Activated naive CD4-positive, alpha-beta T cell treated with anti-CD3 and anti-CD28 coated beads for 36 hours (primary cell): Measurements from ENCODE around the gene CKAP2L. TPM values are rescaled to one million over a fixed set of nuclear protein-coding genes. Genes with fewer than 3 reads are reported as not detected.
A peak's percentile ranks its signal among the peaks of the same experiment; 100 is the strongest.

Experiments used
- CTCF ChIA-PET: fragments of 350-600 bp; sonication (Branson Sonifier 250); formaldehyde crosslinking; loops from one replicate; lab custom pipeline; 2021; ENCODE audit warnings: antibody characterized with exemption; lab: Charles Lee
- DNase-seq: peaks from one replicate; pipeline ENCODE4 v3.0.0-alpha.2; 2020
- H3K27ac Mint-ChIP-seq: one replicate; pipeline ENCODE4 v1.8.0; 2021; ENCODE audit warnings: mild to moderate bottlenecking, mixed read lengths
- H3K27me3 Mint-ChIP-seq: one replicate; pipeline ENCODE4 v1.8.0; 2021; ENCODE audit warnings: low read depth, mixed read lengths
- H3K36me3 Mint-ChIP-seq: one replicate; pipeline ENCODE4 v1.8.0; 2021; ENCODE audit warnings: low read depth, mixed read lengths
- H3K4me1 Mint-ChIP-seq: one replicate; pipeline ENCODE4 v1.8.0; 2021; ENCODE audit warnings: low read depth, mixed read lengths
- H3K4me3 Mint-ChIP-seq: one replicate; pipeline ENCODE4 v1.8.0; 2021; ENCODE audit warnings: mild to moderate bottlenecking, moderate library complexity, mixed read lengths
- H3K9me3 Mint-ChIP-seq: one replicate; pipeline ENCODE4 v1.8.0; 2021; ENCODE audit warnings: mixed read lengths
- intact Hi-C: fragments of 100-400 bp; cut with micrococcal nuclease; formaldehyde crosslinking; loops from one replicate; pipeline ENCODE4 v1.15.1; 2023
- total RNA-seq, 2 experiments: library from RNA; stranded (reverse); gene quantifications; one replicate each; pipeline ENCODE4 v1.2.3, GENCODE V29; 2021

Gene CKAP2L
- total RNA-seq: 10 to 100 TPM; 49.2 to 50.8 TPM

- DNase-seq: peak; percentile 99
- intact Hi-C loops: loop anchor here (1.0 to 5.0 kb wide), 3 partner anchors 48 to 408 kb away; partner anchors contain the start of gene PSD4
- H3K9me3 Mint-ChIP-seq: no peaks in the 10 kb centered on the region
- H3K27ac Mint-ChIP-seq: peak within 1 kb of the TSS; percentile 93
- peaks cover 30% of the 10 kb centered on the region for H3K36me3 Mint-ChIP-seq
- no peaks in the 10 kb centered on the region for H3K27me3 Mint-ChIP-seq
- CTCF ChIA-PET: interaction anchor here (2.3 kb wide), 1 partner anchor 177 kb away, joined by 12 read pairs; no protein-coding TSS in a partner anchor
- peak within 1 kb of the TSS; percentile 98 for H3K4me3 Mint-ChIP-seq
- peaks cover 18% of the 10 kb centered on the region for H3K4me1 Mint-ChIP-seq
Observed at GRCh38 chr2:112764071-112765044, at the start of gene CKAP2L. Gene CKAP2L, minus strand, starts transcription at chr2:112764609. Its CDS starts 11 bp downstream, at chr2:112764598.

- CTCF ChIA-PET: interaction anchor here (0.8 kb wide), 1 partner anchor 72 kb away, joined by 3 read pairs; no protein-coding TSS in a partner anchor
Observed at GRCh38 chr2:112813280-112813966, 49.0 kb upstream of the CKAP2L start.

GRCh38 chr2:112812318-112813267 lies 48.2 kb upstream of the CKAP2L start:
- CTCF ChIA-PET: interaction anchor here (0.6 to 0.8 kb wide), 2 partner anchors 72 to 332 kb away, joined by 3 to 4 read pairs; no protein-coding TSS in a partner anchor
- no peaks in the 10 kb centered on the region for H3K27me3 Mint-ChIP-seq
- H3K36me3 Mint-ChIP-seq: no peaks in the 10 kb centered on the region
- DNase-seq: no peak
- H3K27ac Mint-ChIP-seq: peak overlapping the region; percentile 64
- peaks cover 11% of the 10 kb centered on the region for H3K9me3 Mint-ChIP-seq
- no peak overlapping the region for H3K4me3 Mint-ChIP-seq
- H3K4me1 Mint-ChIP-seq: peaks cover 25% of the 10 kb centered on the region
- intact Hi-C loops: loop anchor here (1.0 to 5.0 kb wide), 2 partner anchors 8 to 50 kb away; partner anchors contain the start of gene CKAP2L

More at GRCh38 chr2:112813280-112813966, 49.0 kb upstream of the CKAP2L start:
- Mint-ChIP-seq H3K36me3 (no peaks in the 10 kb centered on the region), H3K27me3 (no peaks in the 10 kb centered on the region), H3K9me3 (peaks cover 9% of the 10 kb centered on the region), H3K4me1 (peaks cover 25% of the 10 kb centered on the region), H3K4me3 (no peak overlapping the region), H3K27ac (no peak overlapping the region)
- no peak for DNase-seq
- intact Hi-C loops: loop anchor here (5.0 kb wide), 1 partner anchor 51 kb away; the partner anchor contains the start of gene CKAP2L

GRCh38 chr2:112811841-112812306 lies 47.5 kb upstream of the CKAP2L start:
- Mint-ChIP-seq H3K4me3 (no peak overlapping the region), H3K36me3 (no peaks in the 10 kb centered on the region), H3K4me1 (peaks cover 25% of the 10 kb centered on the region), H3K27ac (peak overlapping the region; percentile 64), H3K9me3 (peaks cover 16% of the 10 kb centered on the region), H3K27me3 (no peaks in the 10 kb centered on the region)
- DNase-seq: peak; percentile 49
- CTCF ChIA-PET: interaction anchor here (0.6 kb wide), 1 partner anchor 331 kb away, joined by 4 read pairs; no protein-coding TSS in a partner anchor
- intact Hi-C loops: loop anchor here (1.0 to 5.0 kb wide), 2 partner anchors 8 to 50 kb away; partner anchors contain the start of gene CKAP2L

- CTCF ChIA-PET: no interaction called here
- no peaks in the 10 kb centered on the region for H3K27me3 Mint-ChIP-seq
- intact Hi-C loops: loop anchor here (5.0 kb wide), 1 partner anchor 49 kb away; the partner anchor contains the start of gene CKAP2L
- peaks cover 16% of the 10 kb centered on the region for H3K9me3 Mint-ChIP-seq
- no peak overlapping the region for H3K27ac Mint-ChIP-seq
- H3K4me1 Mint-ChIP-seq: peaks cover 28% of the 10 kb centered on the region
- H3K4me3 Mint-ChIP-seq: no peak overlapping the region
- no peaks in the 10 kb centered on the region for H3K36me3 Mint-ChIP-seq
- no peak for DNase-seq
Observed at GRCh38 chr2:112811276-112811831, 46.9 kb upstream of the CKAP2L start.

GRCh38 chr2:112809112-112809511 lies 44.7 kb upstream of the CKAP2L start:
- no peaks in the 10 kb centered on the region for H3K27me3 Mint-ChIP-seq
- CTCF ChIA-PET: interaction anchor here (1.0 kb wide), 1 partner anchor 15 kb away, joined by 3 read pairs; no protein-coding TSS in a partner anchor
- peaks cover 16% of the 10 kb centered on the region for H3K9me3 Mint-ChIP-seq
- DNase-seq: no peak
- intact Hi-C loops: no loop called here
- H3K36me3 Mint-ChIP-seq: no peaks in the 10 kb centered on the region
- H3K4me1 Mint-ChIP-seq: peaks cover 35% of the 10 kb centered on the region
- no peak overlapping the region for H3K4me3 Mint-ChIP-seq
- peak overlapping the region; percentile 27 for H3K27ac Mint-ChIP-seq

- CTCF ChIA-PET: no interaction called here
Observed at GRCh38 chr2:112807233-112807807, 42.9 kb upstream of the CKAP2L start.

GRCh38 chr2:112805542-112805941 lies 41.1 kb upstream of the CKAP2L start:
- peaks cover 17% of the 10 kb centered on the region for H3K4me1 Mint-ChIP-seq
- H3K4me3 Mint-ChIP-seq: no peak overlapping the region
- peak overlapping the region; percentile 4 for H3K27ac Mint-ChIP-seq
- H3K27me3 Mint-ChIP-seq: no peaks in the 10 kb centered on the region
- CTCF ChIA-PET: interaction anchor here (0.7 kb wide), 1 partner anchor 65 kb away, joined by 4 read pairs; no protein-coding TSS in a partner anchor
- intact Hi-C loops: no loop called here
- H3K36me3 Mint-ChIP-seq: no peaks in the 10 kb centered on the region
- peak; percentile 16 for DNase-seq
- peaks cover 15% of the 10 kb centered on the region for H3K9me3 Mint-ChIP-seq

More at GRCh38 chr2:112807233-112807807, 42.9 kb upstream of the CKAP2L start:
- no peak overlapping the region for H3K4me3 Mint-ChIP-seq
- intact Hi-C loops: no loop called here
- peaks cover 28% of the 10 kb centered on the region for H3K4me1 Mint-ChIP-seq
- no peaks in the 10 kb centered on the region for H3K27me3 Mint-ChIP-seq
- DNase-seq: no peak
- H3K36me3 Mint-ChIP-seq: no peaks in the 10 kb centered on the region
- no peak overlapping the region for H3K27ac Mint-ChIP-seq
- peaks cover 16% of the 10 kb centered on the region for H3K9me3 Mint-ChIP-seq

- H3K4me3 Mint-ChIP-seq: no peak overlapping the region
- H3K4me1 Mint-ChIP-seq: peaks cover 17% of the 10 kb centered on the region
- H3K27me3 Mint-ChIP-seq: no peaks in the 10 kb centered on the region
- no peaks in the 10 kb centered on the region for H3K36me3 Mint-ChIP-seq
- CTCF ChIA-PET: no interaction called here
- no peak overlapping the region for H3K27ac Mint-ChIP-seq
- intact Hi-C loops: loop anchor here (1.0 kb wide), 1 partner anchor 8 kb away; no protein-coding TSS in a partner anchor
- peaks cover 11% of the 10 kb centered on the region for H3K9me3 Mint-ChIP-seq
- no peak for DNase-seq
Observed at GRCh38 chr2:112803691-112804521, 39.5 kb upstream of the CKAP2L start.
